Activated CD4-positive, CD25-positive, alpha-beta regulatory T cell (primary cell): ENCODE data around the gene MOGAT1.
"Not testable (repeated sequence)": the region's sequence is repeated elsewhere in the genome, so short reads cannot be mapped to it uniquely, and the experiment has no call there.

Experiments used
- DNase-seq, 4 experiments: peaks; one replicate each; lab custom pipeline; 2025; lab: John Stamatoyannopoulos, UW

The MOGAT1 gene

DNA sequence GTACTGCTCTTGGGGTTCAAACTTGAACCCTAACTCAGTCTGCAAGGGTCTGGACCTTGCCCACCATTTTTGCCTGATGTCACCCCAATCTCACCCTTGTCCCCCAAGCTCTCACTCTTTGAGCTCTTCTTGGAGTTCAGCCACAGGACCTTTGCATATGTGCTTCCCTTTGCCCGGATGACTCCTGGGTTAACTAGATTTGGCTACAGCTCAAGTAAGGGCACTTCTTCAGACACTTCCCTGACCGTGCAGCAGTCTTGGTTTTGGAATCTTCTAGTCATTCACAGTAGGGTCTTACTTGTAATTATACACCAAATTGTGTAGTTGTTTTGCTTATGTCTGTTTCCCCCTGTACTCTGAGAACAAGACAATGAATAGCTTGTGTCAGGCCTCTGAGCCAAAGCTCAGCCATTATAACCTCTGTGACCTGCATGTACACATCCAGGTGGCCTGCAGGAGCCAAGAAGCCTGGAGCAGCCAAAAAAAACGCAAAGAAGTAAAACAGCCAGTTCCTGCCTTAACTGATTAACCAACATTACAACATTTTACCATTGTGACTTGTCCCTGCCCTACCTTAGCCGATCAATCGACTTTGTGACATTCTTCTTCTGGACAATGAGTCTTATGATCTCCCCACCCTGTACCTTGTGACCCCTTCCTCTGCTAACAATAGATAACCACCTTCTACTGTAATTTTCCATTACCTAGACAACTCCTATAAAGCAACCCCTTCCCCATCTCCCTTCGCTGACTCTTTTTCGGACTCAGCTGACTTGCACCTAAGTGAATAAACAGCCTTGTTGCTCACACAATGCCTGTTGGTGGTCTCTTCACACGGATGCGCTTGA, 1.0 kb upstream of the MOGAT1 start:
- no peak for DNase-seq

DNA sequence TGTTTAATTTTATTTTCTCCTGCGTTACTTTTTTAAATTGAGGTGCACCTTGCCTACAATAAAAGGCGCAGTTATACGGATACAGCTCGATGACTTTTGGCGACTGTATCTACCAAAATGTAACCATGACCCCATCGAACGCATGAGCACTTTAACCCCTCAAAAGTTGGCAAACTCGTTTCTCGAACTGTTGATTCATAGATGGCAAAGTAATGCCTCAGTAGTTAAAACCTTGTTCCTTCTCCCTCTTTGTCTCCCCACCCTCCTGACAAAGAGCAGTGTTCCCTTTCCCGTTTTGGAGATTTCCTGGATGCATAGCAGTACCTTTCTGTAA, 577 bp downstream of the MOGAT1 start:
- no peak for DNase-seq

DNA sequence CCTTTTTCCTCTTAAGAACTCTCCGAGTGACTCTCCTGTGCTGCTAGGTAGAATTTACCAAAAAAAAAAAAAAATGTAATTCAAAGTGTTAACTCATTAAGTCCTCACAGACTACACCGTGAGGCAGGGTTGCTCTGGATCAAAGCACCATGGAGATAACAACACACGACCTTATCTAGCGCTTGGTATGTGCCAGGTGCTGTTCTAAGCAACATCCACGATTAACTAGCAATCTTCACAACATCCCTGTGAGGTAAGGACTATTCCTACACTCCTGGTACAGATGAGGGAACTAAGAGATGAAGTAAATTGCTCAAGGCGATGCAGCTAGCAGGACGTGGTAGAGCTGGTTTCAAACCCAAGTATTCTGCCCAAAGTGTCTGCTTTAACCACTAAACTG, 1.8 kb downstream of the MOGAT1 start:
- DNase-seq: no peak

DNA sequence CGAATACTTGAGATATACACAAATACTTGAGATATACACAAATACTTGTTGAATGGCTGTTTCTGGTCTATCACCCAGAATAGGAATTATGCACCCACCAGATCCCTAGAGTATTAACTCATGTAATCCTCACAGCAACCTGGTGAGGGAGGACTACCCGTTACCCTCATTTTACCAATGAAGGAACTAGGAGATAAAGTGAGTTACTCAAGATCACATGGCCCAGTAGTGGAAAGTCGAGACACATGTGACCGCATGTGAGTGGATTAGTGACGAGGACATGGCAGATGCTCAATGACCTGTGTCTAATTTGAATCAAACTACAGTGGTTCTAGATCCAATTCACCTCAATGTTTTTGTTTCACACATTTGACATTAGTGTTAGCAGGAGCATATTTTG, 2.4 kb downstream of the MOGAT1 start:
- no peak for DNase-seq

DNA sequence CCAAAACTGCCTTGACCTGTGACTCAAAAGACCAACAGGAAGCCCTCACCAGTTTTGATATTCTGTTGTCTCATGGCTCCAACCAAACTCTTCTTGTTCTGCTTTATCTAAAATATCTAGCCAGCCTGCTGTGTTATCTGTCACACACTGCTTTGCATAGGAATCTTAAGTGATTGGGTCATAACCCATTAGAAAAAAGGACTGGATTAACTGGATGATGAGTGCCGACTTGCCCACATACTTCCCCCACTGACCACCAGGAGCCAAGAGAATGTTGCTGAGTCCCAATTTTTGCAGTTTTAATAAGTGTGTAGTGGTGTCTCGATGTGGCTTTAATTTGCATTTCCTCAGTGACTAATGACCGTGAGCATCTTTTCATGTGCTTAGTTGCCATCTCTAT, 6.5 kb downstream of the MOGAT1 start:
- DNase-seq: no peak

DNA sequence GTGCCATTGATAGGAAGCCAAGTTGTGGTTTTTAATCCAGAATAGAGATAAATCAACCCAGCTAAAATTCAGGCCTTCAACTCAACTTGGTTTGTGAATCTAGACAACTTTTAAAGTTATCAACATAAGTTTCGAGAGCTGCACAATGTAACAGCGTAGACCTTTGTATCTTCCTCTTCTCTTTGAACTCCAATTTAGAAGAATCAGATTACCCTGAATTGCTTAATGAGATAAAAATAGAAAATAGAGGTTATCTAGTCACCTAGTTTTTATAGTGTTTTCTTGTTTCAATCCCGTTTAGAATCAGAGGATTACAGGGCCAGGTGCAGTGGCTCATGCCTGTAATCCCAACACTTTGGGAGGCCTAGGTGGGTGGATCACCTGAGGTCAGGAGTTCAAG, 12.3 kb downstream of the MOGAT1 start:
- DNase-seq: no peak

DNA sequence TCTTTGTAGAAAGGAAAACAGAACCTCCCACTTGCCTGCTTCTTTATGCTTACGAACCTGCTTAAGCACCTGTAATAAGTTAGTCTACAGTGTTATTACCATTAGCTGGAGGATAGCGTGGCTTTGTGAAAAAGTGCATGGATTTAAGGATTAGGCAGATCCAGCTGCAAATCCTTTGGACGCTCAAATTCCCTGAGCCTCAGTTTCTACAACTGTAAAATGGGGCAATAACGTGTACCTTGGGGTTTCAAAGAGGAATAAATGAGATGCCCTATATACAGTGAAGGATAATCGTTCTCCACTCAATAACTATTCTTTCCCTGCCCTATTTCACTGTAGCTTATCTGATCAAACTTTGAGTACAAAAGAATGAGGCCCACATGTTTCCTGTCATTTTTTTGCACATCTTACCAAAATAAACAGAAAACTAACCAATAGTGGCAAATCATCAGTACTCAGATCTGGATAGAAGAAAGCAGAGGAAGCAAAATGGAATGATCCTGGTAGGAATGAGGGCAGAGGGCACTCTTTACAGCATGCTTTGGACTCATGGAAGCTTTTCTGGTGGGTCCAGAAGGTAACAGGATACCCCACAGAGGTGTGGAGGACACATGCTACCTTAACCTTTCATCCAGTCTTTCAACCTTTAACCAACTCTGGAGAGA, 14.8 kb downstream of the MOGAT1 start:
- no peak for DNase-seq

DNA sequence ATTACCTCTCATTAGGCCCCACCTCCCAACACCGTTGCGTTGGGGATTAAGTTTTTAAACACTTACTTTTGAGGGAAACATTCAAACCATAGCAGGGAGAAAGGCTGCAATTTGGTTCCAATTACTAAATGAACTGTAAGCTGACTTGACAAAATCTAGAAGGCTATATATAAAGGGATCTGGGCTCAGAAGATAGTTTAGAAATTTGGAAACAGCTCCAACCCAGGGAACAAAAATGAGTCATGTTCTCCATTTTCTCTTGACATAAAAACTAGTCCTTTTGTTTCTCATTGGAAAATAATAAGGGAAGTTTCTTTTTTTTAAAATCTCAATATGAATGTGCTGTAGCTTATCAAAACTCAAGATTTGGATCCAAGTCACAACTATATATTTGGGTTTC, 17.5 kb downstream of the MOGAT1 start:
- no peak for DNase-seq

DNA sequence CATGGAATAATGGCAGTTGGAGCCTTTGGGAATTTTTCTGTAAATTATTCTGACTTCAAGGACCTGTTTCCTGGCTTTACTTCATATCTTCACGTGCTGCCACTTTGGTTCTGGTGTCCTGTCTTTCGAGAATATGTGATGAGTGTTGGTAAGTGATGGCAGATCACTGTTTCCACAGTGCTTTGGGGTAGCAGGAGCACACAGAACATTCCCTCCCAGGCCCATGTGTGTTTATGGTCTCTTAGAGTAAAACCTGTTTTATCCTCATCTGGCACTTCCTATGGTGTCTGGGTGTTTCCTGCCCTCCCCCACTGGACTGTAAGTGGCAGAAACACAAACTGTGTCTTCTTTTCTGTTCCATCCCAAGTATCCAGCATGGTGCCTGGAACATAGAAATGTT, 17.9 kb downstream of the MOGAT1 start:
- DNase-seq: no peak

DNA sequence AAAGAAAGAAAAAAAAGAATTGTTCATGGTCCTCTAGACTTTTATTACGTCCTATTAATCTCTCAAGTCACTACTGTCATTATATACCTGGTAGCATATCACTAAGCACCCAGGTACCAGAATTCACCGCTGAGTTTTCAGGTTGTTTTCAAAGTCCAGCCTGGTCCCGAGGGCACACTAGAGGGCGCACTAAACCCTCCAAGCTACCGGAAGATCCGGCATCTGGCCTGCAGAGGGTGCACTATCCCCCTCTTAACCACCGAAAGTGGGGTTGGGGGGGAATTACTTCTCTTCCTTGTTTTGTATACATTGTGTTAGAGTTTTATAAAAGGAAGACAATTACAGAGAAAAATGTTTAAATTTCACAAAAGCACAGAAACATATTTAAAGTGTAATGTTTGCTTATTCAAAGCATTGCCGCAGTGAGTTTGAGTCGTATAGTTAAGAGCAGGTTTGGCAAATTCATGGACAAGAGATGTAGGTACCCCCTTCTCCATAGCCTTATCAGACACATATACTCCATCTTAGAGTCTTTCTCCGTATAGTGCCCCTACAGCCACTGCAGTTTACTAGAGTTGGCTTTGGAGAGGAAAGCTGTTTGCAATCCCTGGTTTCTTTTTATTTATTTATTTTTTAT, 19.2 kb downstream of the MOGAT1 start:
- peak; percentile 23 to 47 (median 42) for DNase-seq

DNA sequence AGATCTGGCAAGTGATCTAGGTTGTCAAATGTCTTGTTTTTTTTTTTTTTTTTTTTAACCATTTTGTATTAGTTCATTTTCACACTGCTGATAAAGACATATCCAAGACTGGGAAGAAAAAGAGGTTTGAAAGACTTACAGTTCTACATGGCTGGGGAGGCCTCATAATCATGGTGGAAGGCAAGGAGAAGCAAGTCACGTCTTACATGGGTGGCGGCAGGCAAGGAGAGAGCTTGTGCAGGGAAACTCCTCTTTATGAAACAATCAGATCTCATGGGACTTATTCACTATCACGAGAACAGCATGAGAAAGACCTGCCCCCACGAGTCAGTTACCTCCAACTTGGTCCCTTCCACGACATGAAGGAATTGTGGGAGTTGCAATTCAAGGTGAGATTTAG, 22.0 kb downstream of the MOGAT1 start:
- DNase-seq: not testable (repeated sequence)

DNA sequence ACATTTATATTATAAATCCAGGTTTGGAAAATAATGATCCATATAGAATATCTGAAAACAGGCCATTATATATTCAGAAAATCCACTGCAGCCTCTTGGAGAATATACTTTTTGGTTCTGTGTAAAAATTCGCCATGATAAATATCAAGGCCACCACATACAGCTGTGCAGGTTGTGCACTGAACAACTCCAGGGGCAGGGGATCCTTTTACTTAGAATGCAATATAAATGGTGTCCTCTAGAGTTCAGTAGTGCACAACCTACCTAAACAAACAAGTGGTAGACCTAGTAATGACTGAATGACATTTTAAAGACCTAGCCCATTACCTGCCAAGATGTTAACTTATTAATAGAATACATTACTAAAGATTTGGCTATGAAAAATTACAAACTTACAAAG, 22.4 kb downstream of the MOGAT1 start:
- DNase-seq: no peak

DNA sequence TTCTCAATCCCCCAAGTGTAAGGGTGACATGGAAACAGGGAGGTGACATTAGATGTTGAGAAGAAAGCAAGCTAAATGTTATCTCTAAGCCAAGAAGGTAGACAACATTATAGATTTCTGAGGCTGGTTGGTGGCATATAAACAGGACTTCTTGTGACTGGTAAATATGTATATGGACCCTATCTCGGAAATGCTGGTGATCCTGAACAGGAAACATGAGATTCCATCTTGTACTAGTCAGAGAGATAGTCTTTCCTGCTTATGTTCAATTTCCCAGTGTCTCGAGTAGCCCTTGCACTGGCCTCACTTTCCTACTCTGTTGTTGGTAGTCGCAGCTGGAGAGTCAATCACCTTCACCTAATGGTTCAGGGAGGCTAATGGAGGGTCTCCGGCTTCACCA, 26.8 kb downstream of the MOGAT1 start:
- DNase-seq: no peak

DNA sequence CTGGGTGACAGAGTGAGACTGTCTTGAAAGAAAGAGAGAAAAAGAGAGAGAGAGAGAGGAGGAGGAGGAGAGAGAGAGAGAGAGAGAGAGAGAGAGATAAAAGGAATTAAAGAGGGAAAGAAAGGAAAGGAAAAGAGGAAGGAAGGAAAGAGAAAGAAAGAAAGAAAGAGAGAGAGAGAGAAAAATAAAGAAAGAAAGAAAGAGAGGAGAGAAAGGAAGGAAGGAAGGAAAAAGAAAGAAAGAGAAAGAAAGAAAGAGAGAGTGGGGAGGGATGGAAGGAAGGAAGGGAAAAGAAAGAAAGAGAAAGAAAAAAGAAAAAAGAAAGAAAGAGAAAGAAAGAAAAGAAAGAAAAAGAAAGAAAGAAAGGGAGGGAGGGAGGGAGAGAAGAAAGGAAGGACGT, 29.8 kb downstream of the MOGAT1 start:
- DNase-seq: no peak

DNA sequence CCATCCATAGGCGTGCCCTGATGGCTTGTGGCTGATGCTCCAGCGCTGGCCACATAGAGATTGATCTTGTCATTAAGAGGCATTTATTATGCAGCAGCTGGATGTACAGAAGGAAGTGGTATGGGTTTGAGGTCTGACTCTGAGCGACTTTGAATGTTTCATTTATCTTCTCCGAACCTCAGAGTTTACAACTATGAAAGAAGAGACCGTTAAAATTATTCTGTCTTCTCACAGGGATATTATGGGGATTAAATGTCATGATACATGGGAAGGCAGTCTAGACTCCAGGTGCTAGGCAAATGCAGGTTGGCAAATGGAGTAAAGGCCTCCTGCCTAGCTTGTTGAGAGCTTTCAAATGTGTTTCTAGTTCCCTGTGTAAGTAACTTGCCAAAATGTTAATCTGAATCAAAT, 30.3 kb downstream of the MOGAT1 start:
- no peak for DNase-seq

DNA sequence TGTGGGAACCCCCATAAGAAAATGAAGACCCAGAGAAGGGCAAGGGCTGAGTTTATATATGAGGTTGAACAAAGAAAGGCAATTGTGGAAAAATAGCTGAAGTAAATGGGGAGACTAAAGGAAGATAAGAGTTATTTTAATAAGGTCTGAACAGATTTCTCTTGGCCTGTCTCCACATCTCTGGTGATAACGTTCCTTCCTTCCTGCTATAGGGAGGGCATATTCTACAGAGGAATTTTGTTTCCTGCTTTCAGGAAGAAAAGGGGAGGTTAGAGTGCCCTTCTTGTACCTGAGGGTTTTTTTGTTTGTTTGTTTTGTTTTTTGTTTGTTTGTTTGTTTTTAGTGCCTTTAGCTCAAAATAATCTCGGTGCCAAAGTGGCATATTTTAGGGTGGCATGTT, 31.6 kb downstream of the MOGAT1 start:
- no peak for DNase-seq

DNA sequence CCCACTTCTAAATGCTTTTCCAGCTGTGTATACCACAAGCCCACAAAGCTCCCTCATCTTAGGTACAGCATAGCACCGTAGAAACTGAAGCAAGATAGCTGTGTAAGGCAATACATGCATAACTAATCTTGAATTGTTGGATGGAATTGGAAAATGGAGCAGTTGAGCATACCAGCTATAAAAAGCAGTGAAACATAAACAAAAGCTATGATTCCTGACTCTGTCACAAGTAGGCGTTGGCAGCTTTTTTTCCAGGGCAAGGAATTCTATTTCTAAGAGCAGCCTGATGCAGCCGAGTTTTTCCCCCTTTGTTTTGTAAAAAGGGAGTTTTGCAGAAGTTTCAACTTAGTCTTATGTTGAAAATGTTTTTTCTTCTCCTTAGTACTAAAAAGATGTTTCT, 32.4 kb downstream of the MOGAT1 start:
- DNase-seq: no peak

DNA sequence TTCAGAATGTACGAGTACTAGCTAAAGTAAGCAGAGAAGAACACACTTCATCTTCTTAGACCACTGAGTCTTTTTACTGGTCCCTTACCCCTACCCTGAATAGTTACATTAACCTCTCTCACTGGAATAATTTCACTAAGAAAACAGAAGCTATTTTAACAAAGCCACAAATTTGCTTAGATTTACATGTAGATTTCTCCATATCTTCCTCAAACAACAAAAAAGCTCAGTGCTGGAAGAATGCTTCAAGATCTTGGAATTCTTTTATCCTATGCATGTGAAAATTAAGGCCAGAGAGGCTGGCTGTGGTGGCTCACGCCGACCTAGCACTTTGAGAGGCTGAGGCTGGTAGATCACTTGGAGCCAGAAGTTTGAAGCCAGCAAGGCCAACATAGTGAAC, 35.2 kb downstream of the MOGAT1 start:
- no peak for DNase-seq

DNA sequence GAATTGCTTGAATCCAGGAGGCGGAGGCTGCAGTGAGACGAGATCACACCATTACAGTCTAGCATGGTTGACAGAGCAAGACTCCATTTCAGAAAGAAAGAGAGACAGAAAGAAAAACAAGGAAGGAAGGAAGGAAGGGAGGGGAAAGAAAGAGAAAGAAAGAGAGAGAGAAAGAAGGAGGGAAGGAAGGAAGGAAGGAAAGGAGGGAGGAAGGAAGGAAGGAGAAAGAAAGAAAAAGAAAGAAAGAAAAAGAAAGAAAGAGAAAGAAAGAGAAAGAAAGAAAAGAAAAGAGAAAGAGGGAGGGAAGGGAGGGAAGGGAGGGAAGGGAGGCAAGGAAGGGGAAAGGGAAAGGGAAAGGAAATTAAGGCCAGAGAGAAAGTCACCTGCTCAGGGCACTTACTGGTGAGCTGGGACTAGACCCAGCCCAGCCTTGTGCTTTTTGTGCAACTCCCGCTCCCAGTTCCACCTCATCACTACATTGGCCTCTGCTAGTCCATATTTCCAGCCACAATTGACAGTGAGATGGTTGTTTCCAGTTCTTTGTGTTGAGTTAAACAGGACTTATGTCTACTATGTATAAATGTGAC, 35.7 kb downstream of the MOGAT1 start:
- DNase-seq: no peak

DNA sequence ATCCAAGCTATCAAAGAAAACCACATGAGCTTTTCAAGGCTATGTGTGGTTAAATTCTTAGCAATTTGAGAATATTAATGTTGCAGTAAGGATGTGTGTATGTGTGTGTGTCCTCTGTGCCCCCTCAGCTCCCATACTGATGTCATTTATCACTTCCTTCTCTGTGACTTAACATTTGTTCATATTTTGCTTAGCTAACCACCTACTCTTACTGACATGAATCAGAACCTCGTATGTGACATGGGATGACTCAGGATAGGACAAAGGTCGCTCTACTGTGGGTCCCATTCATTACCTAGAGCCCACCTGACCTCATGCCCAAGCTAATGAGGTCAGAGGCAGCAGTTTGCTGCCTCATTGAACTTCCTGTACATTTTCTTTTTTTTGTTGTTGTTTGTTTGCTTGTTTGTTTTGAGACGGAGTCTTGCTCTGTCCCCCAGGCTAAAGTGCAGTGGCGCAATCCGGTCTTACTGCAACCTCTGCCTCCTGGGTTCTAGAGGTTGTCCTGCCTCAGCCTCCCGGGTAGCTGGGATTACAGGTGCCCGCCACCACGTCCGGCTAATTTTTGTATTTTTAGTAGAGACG, 36.3 kb downstream of the MOGAT1 start:
- no peak for DNase-seq

DNA sequence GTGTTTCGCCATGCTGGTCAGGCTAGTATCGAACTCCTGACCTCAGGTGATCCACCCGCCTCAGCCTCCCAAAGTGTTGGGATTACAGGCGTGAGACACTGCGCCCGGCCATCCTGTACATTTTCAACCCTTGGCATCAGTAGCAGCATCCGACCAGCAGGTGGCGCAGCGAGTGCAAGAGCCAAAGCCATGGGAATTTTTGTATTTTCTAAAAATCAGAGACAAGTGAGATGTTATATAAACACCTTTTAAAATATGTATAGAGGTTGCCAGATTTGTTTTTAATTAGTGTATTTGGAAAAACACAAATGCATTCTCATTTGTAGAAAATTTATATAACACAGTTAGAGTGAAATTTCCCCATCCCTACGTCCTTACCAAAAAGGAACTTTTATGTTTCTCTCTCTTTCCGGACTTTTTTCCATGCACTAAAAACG, 36.8 kb downstream of the MOGAT1 start:
- peak; percentile 49 to 73 (median 60) for DNase-seq

DNA sequence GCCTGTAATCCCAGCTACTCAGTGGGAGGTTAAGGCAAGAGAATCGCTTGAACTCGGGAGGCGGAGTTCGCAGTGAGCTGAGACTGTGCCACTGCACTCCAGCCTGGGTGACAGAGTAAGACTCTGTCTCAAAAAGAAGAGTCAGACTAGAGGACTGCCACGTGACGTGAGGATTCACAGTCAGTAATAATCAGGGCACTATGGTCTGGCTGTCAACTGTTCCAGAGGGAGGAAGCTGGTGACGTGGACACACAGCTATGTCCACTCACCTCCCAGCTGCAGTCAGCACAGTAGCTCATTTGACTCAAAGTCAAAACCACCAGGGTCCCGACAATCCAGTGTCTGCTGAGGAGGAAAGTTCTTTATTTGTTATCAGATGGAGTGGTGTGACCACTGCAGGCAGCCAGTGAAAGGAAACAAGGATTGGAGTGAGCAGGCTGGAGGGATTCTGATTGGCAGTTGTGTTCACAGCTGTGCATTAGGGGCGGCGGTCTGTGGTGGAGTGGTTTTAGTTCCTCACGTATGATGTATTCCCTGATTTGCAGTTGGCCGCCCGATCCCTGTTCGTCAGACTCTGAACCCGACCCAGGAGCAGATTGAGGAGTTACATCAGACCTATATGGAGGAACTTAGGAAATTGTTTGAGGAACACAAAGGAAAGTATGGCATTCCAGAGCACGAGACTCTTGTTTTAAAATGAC, 37.9 kb downstream of the MOGAT1 start:
- no peak for DNase-seq
